Measurements from ENCODE around the gene ACAD8. TPM values are rescaled to one million over a fixed set of nuclear protein-coding genes. Genes with fewer than 3 reads are reported as not detected.

Gene ACAD8
- total RNA-seq, 4 donors from 2014 or later = 26.0 to 35.1 (median 30.1) TPM

GRCh38 chr11:134240592-134240991, 12.8 kb upstream of the ACAD8 start:
- DNase-seq (ENCODE audit: low spot score in 2 of 2) = no peak
- Histone ChIP-seq H3K27me3 (no peaks in the 10 kb centered on the region), H3K4me1 (no peaks in the 10 kb centered on the region), H3K27ac (no peak overlapping the region), H3K36me3 (peaks cover 0 to 85% (median 0%) of the 10 kb centered on the region in 3 donors), H3K4me3 (no peak overlapping the region), H3K9me3 (no peaks in the 10 kb centered on the region)
- WGBS, 2 donors = 57 to 61% methylated on average over 6 of the region's 6 CpGs
- TF ChIP-seq CTCF (IDR thresholded peaks at IDR 0.05) = no peak
- no peak for TF ChIP-seq POLR2A (IDR thresholded peaks at IDR 0.05)
- TF ChIP-seq EP300 (IDR thresholded peaks at IDR 0.05) = no peak

GRCh38 chr11:134242376-134242775, 11.0 kb upstream of the ACAD8 start:
- no peak for DNase-seq (ENCODE audit: low spot score in 2 of 2)
- no peaks in the 10 kb centered on the region for H3K27me3 ChIP-seq
- H3K27ac ChIP-seq = no peak overlapping the region
- no peak overlapping the region for H3K4me3 ChIP-seq
- H3K9me3 ChIP-seq = no peaks in the 10 kb centered on the region
- WGBS, 2 donors = 73 to 80% methylated on average over 9 of the region's 9 CpGs
- peaks cover 0 to 94% (median 0%) of the 10 kb centered on the region in 3 donors for H3K36me3 ChIP-seq
- H3K4me1 ChIP-seq = no peaks in the 10 kb centered on the region
- TF ChIP-seq EP300 (IDR thresholded peaks at IDR 0.05) (no peak), POLR2A (IDR thresholded peaks at IDR 0.05) (no peak), CTCF (IDR thresholded peaks at IDR 0.05) (no peak)

GRCh38 chr11:134243913-134244312, 9.5 kb upstream of the ACAD8 start:
- no peaks in the 10 kb centered on the region for H3K27me3 ChIP-seq
- no peak overlapping the region for H3K27ac ChIP-seq
- H3K4me1 ChIP-seq = no peaks in the 10 kb centered on the region
- WGBS, 2 donors = 95 to 96% methylated on average over 4 of the region's 4 CpGs
- peaks cover 0 to 96% (median 0%) of the 10 kb centered on the region in 3 donors for H3K36me3 ChIP-seq
- H3K4me3 ChIP-seq = no peak overlapping the region
- DNase-seq (ENCODE audit: low spot score in 2 of 2) = no peak
- TF ChIP-seq EP300 (IDR thresholded peaks at IDR 0.05) = no peak
- no peak for TF ChIP-seq POLR2A (IDR thresholded peaks at IDR 0.05)
- no peaks in the 10 kb centered on the region for H3K9me3 ChIP-seq

- H3K4me1 ChIP-seq = no peaks in the 10 kb centered on the region
- WGBS, 2 donors = 45 to 46% methylated on average over 6 to 7 of the region's 7 CpGs
- H3K4me3 ChIP-seq = no peak overlapping the region
- H3K9me3 ChIP-seq = no peaks in the 10 kb centered on the region
- no peak for DNase-seq (ENCODE audit: low spot score in 2 of 2)
- H3K27me3 ChIP-seq = no peaks in the 10 kb centered on the region
- TF ChIP-seq CTCF (IDR thresholded peaks at IDR 0.05) (peak in 1 of 5 experiments; percentile 11), EP300 (IDR thresholded peaks at IDR 0.05) (no peak)
- no peak overlapping the region for H3K27ac ChIP-seq
- H3K36me3 ChIP-seq = peaks cover 0 to 96% (median 0%) of the 10 kb centered on the region in 3 donors
Observed at GRCh38 chr11:134244593-134244992, 8.8 kb upstream of the ACAD8 start.

- WGBS, 2 donors = 91 to 92% methylated on average over 7 to 14 of the region's 14 CpGs
- Histone ChIP-seq H3K27ac (no peak overlapping the region), H3K9me3 (no peaks in the 10 kb centered on the region), H3K27me3 (no peaks in the 10 kb centered on the region), H3K4me1 (no peaks in the 10 kb centered on the region), H3K4me3 (no peak overlapping the region), H3K36me3 (peaks cover 0 to 96% (median 5%) of the 10 kb centered on the region in 3 donors)
- TF ChIP-seq POLR2A (IDR thresholded peaks at IDR 0.05) = no peak
- no peak for TF ChIP-seq EP300 (IDR thresholded peaks at IDR 0.05)
- TF ChIP-seq CTCF (IDR thresholded peaks at IDR 0.05) = no peak
- no peak for DNase-seq (ENCODE audit: low spot score in 2 of 2)
Observed at GRCh38 chr11:134245434-134245833, 7.9 kb upstream of the ACAD8 start.

- no peaks in the 10 kb centered on the region for H3K9me3 ChIP-seq
- H3K36me3 ChIP-seq = peaks cover 0 to 100% (median 5%) of the 10 kb centered on the region in 3 donors
- TF ChIP-seq EP300 (IDR thresholded peaks at IDR 0.05) (no peak), POLR2A (IDR thresholded peaks at IDR 0.05) (no peak), CTCF (IDR thresholded peaks at IDR 0.05) (no peak)
- no peak for DNase-seq (ENCODE audit: low spot score in 2 of 2)
- no peaks in the 10 kb centered on the region for H3K27me3 ChIP-seq
- H3K4me3 ChIP-seq = no peak overlapping the region
- no peaks in the 10 kb centered on the region for H3K4me1 ChIP-seq
- no peak overlapping the region for H3K27ac ChIP-seq
- WGBS, 2 donors = 84 to 87% methylated on average over 11 of the region's 11 CpGs
Observed at GRCh38 chr11:134246100-134246499, 7.3 kb upstream of the ACAD8 start.
